ENCODE data around the gene ZC3H14. TPM values are rescaled to one million over a fixed set of nuclear protein-coding genes. Genes with fewer than 3 reads are reported as not detected.

The ZC3H14 gene
- total and polyA plus RNA-seq, 10 of the 15 experiments (the other 5 are each of a cell fraction or from before 2014, with no cell fraction given): 17.9 to 97.1 (median 47.6) TPM

DNA sequence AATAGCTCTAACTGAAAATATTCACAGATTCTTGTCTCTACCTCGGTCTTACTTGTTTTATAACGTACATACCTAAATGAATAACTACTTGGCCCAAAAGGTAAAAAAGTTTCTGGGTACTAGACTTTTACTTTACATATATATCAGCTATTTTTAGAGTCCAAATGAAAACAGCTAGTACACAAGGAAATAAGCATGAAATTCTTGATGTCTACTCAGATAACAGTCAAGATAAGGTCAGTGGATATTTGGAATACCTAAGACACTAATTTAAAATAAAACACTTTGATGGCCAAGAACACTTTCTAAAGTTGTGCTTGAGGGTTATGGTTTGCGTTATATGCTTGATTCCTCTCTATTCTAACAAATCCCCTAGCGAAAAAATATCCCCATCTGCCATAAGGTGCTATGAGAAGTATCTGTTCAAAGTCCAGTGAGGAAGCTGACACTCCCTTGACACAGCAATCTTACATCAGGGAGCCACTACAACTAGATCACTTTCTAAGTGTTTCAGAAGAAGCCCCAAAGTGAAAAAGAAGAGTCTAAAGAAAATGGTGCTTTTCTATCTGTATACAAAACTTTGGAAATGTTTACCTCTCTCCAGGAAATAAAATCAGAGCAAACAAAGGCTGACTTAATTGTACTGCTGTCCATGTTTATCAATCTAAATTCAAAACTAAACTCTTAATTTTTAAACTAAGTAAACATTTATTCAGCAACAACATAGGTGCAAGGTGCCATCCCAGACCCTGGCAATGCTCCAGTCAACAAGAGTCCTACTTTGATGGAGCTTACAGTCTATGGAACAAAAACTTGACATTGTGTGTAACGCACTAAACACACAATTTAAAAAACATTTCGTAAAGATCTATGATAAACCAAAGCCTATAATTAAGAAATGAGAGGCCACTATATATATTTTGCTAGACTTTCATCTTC is 19.7 kb upstream of the ZC3H14 start:
- H3K4me2 ChIP-seq (ENCODE audit: control insufficient read depth, insufficient read depth): no peak overlapping the region
- RAD21 ChIA-PET (ENCODE audit: unreplicated experiment): no interaction called here

More for the DNA sequence above, 19.7 kb upstream of the ZC3H14 start:
- Histone ChIP-seq H3K36me3 (ENCODE audit: control insufficient read depth in 2 of 2, insufficient read depth in 2 of 2, low read length in 1 of 2) (no peaks in the 10 kb centered on the region), H3K27me3 (replicated peaks in 1 of 2; ENCODE audit: control insufficient read depth in 2 of 2, insufficient read depth in 2 of 2, low read length in 1 of 2) (no peaks in the 10 kb centered on the region), H3K4me1 (ENCODE audit: control insufficient read depth, insufficient read depth, low read length) (no peaks in the 10 kb centered on the region), H2AFZ (ENCODE audit: control insufficient read depth, low read depth, low read length) (no peak overlapping the region), H3K9ac (ENCODE audit: control insufficient read depth, insufficient read depth, low read length) (no peak overlapping the region), H4K20me1 (ENCODE audit: control insufficient read depth, insufficient read depth) (no peaks in the 10 kb centered on the region), H3K9me3 (replicated peaks; ENCODE audit: control insufficient read depth, insufficient read depth, low read length) (no peaks in the 10 kb centered on the region), H3K4me3 (no peak overlapping the region), H3K79me2 (ENCODE audit: control insufficient read depth, insufficient read depth, low read length) (no peaks in the 10 kb centered on the region), H3K27ac (ENCODE audit: control insufficient read depth, insufficient read depth) (no peak overlapping the region)
- in situ Hi-C loops (cut with MboI): no loop called here
- CTCF ChIA-PET: interaction anchor here (2.1 kb wide), 1 partner anchor 51 kb away, joined by 4 read pairs; no protein-coding TSS in a partner anchor
- no peak for DNase-seq (ENCODE audit: low read depth, low spot score)
- no peak for ATAC-seq
- intact Hi-C loops (cut with micrococcal nuclease; ENCODE audit: unreplicated experiment): no loop called here
- SMC1A ChIA-PET (ENCODE audit: uncharacterized antibody, unreplicated experiment): interaction anchor here (0.8 to 1.0 kb wide), 3 partner anchors 10 to 380 kb away, joined by 3 read pairs; no protein-coding TSS in a partner anchor
- BruUV-seq (replicated peaks): no TSS peak
- WGBS (ENCODE audit: insufficient coverage, insufficient replicate concordance, low lambda C conversion rate, missing lambda C conversion rate): 34% methylated on average over 6 of the region's 6 CpGs
- POLR2A ChIA-PET: no interaction called here
- no peak for TF ChIP-seq NBN (IDR thresholded peaks at IDR 0.05)
- no peak for TF ChIP-seq KAT2A (conservative IDR thresholded peaks at IDR 0.05; ENCODE audit: control insufficient read depth, low read depth, low read length)
- TF ChIP-seq, protein P1, sequence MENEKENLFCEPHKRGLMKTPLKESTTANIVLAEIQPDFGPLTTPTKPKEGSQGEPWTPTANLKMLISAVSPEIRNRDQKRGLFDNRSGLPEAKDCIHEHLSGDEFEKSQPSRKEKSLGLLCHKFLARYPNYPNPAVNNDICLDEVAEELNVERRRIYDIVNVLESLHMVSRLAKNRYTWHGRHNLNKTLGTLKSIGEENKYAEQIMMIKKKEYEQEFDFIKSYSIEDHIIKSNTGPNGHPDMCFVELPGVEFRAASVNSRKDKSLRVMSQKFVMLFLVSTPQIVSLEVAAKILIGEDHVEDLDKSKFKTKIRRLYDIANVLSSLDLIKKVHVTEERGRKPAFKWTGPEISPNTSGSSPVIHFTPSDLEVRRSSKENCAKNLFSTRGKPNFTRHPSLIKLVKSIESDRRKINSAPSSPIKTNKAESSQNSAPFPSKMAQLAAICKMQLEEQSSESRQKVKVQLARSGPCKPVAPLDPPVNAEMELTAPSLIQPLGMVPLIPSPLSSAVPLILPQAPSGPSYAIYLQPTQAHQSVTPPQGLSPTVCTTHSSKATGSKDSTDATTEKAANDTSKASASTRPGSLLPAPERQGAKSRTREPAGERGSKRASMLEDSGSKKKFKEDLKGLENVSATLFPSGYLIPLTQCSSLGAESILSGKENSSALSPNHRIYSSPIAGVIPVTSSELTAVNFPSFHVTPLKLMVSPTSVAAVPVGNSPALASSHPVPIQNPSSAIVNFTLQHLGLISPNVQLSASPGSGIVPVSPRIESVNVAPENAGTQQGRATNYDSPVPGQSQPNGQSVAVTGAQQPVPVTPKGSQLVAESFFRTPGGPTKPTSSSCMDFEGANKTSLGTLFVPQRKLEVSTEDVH (IDR thresholded peaks at IDR 0.05; ENCODE audit: low read depth, partially characterized antibody): no peak
- TF ChIP-seq, protein P2, sequence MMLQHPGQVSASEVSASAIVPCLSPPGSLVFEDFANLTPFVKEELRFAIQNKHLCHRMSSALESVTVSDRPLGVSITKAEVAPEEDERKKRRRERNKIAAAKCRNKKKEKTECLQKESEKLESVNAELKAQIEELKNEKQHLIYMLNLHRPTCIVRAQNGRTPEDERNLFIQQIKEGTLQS (IDR thresholded peaks at IDR 0.05; ENCODE audit: borderline replicate concordance, extremely low read depth, low read depth, low read length): no peak
- TF ChIP-seq CBX3 (IDR thresholded peaks at IDR 0.05; ENCODE audit: borderline replicate concordance, low read depth): no peak
- TF ChIP-seq, protein P3, sequence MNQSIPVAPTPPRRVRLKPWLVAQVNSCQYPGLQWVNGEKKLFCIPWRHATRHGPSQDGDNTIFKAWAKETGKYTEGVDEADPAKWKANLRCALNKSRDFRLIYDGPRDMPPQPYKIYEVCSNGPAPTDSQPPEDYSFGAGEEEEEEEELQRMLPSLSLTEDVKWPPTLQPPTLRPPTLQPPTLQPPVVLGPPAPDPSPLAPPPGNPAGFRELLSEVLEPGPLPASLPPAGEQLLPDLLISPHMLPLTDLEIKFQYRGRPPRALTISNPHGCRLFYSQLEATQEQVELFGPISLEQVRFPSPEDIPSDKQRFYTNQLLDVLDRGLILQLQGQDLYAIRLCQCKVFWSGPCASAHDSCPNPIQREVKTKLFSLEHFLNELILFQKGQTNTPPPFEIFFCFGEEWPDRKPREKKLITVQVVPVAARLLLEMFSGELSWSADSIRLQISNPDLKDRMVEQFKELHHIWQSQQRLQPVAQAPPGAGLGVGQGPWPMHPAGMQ (IDR thresholded peaks at IDR 0.05; ENCODE audit: borderline replicate concordance): no peak
- FAIRE-seq: no peak

Measured in GM12878 (cell line).